ENCODE results near the gene ZNF407.

Gene ZNF407

GRCh38 chr18:74722237-74722636 is 124.6 kb downstream of the ZNF407 start:
- no peak for DNase-seq (ENCODE audit: low read depth)
- no peak for TF ChIP-seq CTCF (IDR thresholded peaks at IDR 0.05; ENCODE audit: insufficient read depth, low read depth, low read length, missing control alignments)
- no peak overlapping the region for H3K4me3 ChIP-seq (ENCODE audit: low read depth, low read length)

- H3K4me3 ChIP-seq (ENCODE audit: low read depth, low read length), result no peak overlapping the region
- TF ChIP-seq CTCF (IDR thresholded peaks at IDR 0.05; ENCODE audit: insufficient read depth, low read depth, low read length, missing control alignments), result no peak
- DNase-seq (ENCODE audit: low read depth), result no peak
These were observed 126.5 kb downstream of the ZNF407 start for GRCh38 chr18:74724186-74724585.

DNA sequence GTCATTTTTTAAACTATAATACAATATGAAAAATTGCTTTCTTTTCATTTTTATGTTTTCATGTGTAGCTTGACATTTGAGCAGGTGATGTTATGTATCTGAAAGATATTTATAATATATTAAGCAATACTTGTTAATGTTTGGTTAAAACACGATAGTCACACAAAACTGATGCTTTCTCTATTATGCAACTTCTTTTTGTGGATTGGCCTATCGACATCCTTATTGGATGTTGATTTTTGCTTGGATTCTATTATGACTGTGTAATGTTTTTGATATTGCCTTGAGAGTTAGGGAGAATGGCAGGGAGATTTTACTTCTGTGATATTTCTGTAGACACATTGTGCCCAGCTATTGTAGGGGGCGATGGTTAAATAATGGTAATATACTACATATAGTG is 128.0 kb downstream of the ZNF407 start:
- no peak for TF ChIP-seq CTCF (IDR thresholded peaks at IDR 0.05; ENCODE audit: insufficient read depth, low read depth, low read length, missing control alignments)
- no peak for DNase-seq (ENCODE audit: low read depth)
- H3K4me3 ChIP-seq (ENCODE audit: low read depth, low read length), result no peak overlapping the region

DNA sequence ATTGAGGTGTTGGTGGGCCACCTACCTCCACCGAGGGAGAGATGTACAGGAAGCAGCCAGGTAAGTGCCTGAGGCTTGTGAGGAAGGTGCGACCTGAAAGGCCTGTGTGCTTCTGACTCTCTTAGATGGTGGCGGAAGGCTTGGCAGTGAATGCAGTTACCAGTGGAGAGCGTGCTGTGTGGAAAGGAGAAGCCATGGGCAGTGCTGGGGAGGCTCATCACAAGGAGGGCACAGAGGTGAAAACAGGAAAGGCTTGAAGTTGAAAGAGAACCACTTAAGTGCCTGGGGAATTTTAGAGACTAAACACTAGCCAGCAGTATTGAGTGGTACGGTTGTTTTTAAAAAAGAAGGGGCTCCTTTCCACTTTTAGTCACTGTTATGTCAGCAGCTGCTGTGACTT is 130.9 kb downstream of the ZNF407 start:
- H3K4me3 ChIP-seq (ENCODE audit: low read depth, low read length), result no peak overlapping the region
- DNase-seq (ENCODE audit: low read depth), result no peak
- TF ChIP-seq CTCF (IDR thresholded peaks at IDR 0.05; ENCODE audit: insufficient read depth, low read depth, low read length, missing control alignments), result no peak

- H3K4me3 ChIP-seq (ENCODE audit: low read depth, low read length), result no peak overlapping the region
- no peak for TF ChIP-seq CTCF (IDR thresholded peaks at IDR 0.05; ENCODE audit: insufficient read depth, low read depth, low read length, missing control alignments)
These were observed 133.4 kb downstream of the ZNF407 start for GRCh38 chr18:74731097-74731496.

DNA sequence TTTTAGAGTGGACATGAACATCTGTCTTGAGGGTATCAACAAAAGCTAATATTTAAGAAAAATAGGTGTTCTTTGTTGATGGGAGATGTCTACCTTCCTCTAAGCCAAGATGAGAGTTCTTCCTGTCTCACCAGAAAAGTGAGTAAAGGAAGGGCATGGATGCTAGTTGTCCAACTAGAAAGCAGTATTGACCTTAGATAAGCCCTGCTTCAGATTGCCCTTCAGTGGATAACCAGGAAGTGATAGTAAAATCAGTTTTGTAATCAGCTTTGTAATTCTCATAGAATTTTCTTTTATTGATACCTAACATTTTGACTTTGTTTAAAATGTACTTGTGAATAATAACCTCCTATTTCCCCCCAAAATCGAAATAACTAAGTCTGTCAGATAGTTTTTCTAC is 134.7 kb downstream of the ZNF407 start:
- no peak overlapping the region for H3K4me3 ChIP-seq (ENCODE audit: low read depth, low read length)
- no peak for TF ChIP-seq CTCF (IDR thresholded peaks at IDR 0.05; ENCODE audit: insufficient read depth, low read depth, low read length, missing control alignments)
- no peak for DNase-seq (ENCODE audit: low read depth)

More at GRCh38 chr18:74731097-74731496, 133.4 kb downstream of the ZNF407 start:
- DNase-seq (ENCODE audit: low read depth), result no peak

- H3K4me3 ChIP-seq (ENCODE audit: low read depth, low read length), result no peak overlapping the region
- DNase-seq (ENCODE audit: low read depth), result no peak
- no peak for TF ChIP-seq CTCF (IDR thresholded peaks at IDR 0.05; ENCODE audit: insufficient read depth, low read depth, low read length, missing control alignments)
These were observed 135.9 kb downstream of the ZNF407 start for GRCh38 chr18:74733598-74733997.
